Measurements from ENCODE around the gene PCTP.

The PCTP gene

GRCh38 chr17:55734128-55734781 lies 16.6 kb upstream of the PCTP start:
- no peak for TF ChIP-seq CTCF (IDR thresholded peaks at IDR 0.05)
- H3K27ac ChIP-seq, result peak overlapping the region in 1 of 2 donors; percentile 78
- H3K4me3 ChIP-seq, result no peak overlapping the region
- DNase-seq (ENCODE audit: low spot score), result no peak

- Histone ChIP-seq H3K27ac (peak overlapping the region in 1 of 2 donors; percentile 2), H3K4me3 (no peak overlapping the region)
- TF ChIP-seq CTCF (IDR thresholded peaks at IDR 0.05), result peak; percentile 35
- DNase-seq (ENCODE audit: low spot score), result no peak
Measured at GRCh38 chr17:55735731-55736405, 15.0 kb upstream of the PCTP start.

- H3K4me3 ChIP-seq, result no peak overlapping the region
- no peak overlapping the region for H3K27ac ChIP-seq
- DNase-seq (ENCODE audit: low spot score), result no peak
- no peak for TF ChIP-seq CTCF (IDR thresholded peaks at IDR 0.05)
Measured at GRCh38 chr17:55737976-55738501, 12.8 kb upstream of the PCTP start.

- no peak for TF ChIP-seq CTCF (IDR thresholded peaks at IDR 0.05)
- no peak overlapping the region for H3K4me3 ChIP-seq
- no peak overlapping the region for H3K27ac ChIP-seq
- no peak for DNase-seq (ENCODE audit: low spot score)
Measured at GRCh38 chr17:55740511-55741355, 10.1 kb upstream of the PCTP start.

- TF ChIP-seq CTCF (IDR thresholded peaks at IDR 0.05), result no peak
Measured at GRCh38 chr17:55741356-55741700, 9.5 kb upstream of the PCTP start.

GRCh38 chr17:55742272-55743102 lies 8.4 kb upstream of the PCTP start:
- Histone ChIP-seq H3K27ac (no peak overlapping the region), H3K4me3 (no peak overlapping the region)
- TF ChIP-seq CTCF (IDR thresholded peaks at IDR 0.05), result no peak
- DNase-seq (ENCODE audit: low spot score), result no peak

More at GRCh38 chr17:55741356-55741700, 9.5 kb upstream of the PCTP start:
- Histone ChIP-seq H3K4me3 (no peak overlapping the region), H3K27ac (no peak overlapping the region)
- no peak for DNase-seq (ENCODE audit: low spot score)
